T-helper 9 cell (primary cell): ENCODE measurements around the gene RASIP1.

Experiments used
- DNase-seq: peaks from one replicate; pipeline ENCODE4 v3.0.0-alpha.2; 2020

Gene RASIP1

GRCh38 chr19:48755787-48756186, 15.4 kb upstream of the RASIP1 start:
- DNase-seq: no peak

GRCh38 chr19:48755084-48755641, 14.8 kb upstream of the RASIP1 start, which contains the start of gene FGF21:
Gene FGF21, plus strand, starts transcription at chr19:48755524. Its CDS starts 713 bp downstream, at chr19:48756237.
- DNase-seq: no peak

GRCh38 chr19:48752496-48753365, 12.3 kb upstream of the RASIP1 start, which contains the start of gene FUT1:
Gene FUT1, minus strand, starts transcription at chr19:48752641. Its CDS starts 1,360 bp downstream, at chr19:48751281.
- peak; percentile 26 for DNase-seq

- no peak for DNase-seq
Observed at GRCh38 chr19:48751845-48752495, 11.6 kb upstream of the RASIP1 start.

- no peak for DNase-seq
Observed at GRCh38 chr19:48750771-48751504, 10.5 kb upstream of the RASIP1 start.

GRCh38 chr19:48750351-48750750, 9.9 kb upstream of the RASIP1 start:
- DNase-seq: no peak

- DNase-seq: no peak
Observed at GRCh38 chr19:48749571-48750198, 9.3 kb upstream of the RASIP1 start.

- no peak for DNase-seq
Observed at GRCh38 chr19:48746738-48747575, 6.5 kb upstream of the RASIP1 start, which contains the start of gene IZUMO1. Gene IZUMO1, minus strand, starts transcription at chr19:48746909. Its CDS starts 1,050 bp downstream, at chr19:48745859.

GRCh38 chr19:48746110-48746509, 5.7 kb upstream of the RASIP1 start:
- no peak for DNase-seq

- DNase-seq: peak; percentile 38
Observed at GRCh38 chr19:48745208-48745995, 5.0 kb upstream of the RASIP1 start.

- DNase-seq: no peak
Observed at GRCh38 chr19:48742096-48742495, 1.7 kb upstream of the RASIP1 start.

GRCh38 chr19:48741129-48741999, 954 bp upstream of the RASIP1 start:
- DNase-seq: no peak

- no peak for DNase-seq
Observed at GRCh38 chr19:48739404-48740163, 826 bp downstream of the RASIP1 start.

- peak; percentile 96 for DNase-seq
Observed at GRCh38 chr19:48738557-48739403, 1.6 kb downstream of the RASIP1 start.

GRCh38 chr19:48737360-48737998, 2.9 kb downstream of the RASIP1 start:
- no peak for DNase-seq

GRCh38 chr19:48735031-48735615, 5.3 kb downstream of the RASIP1 start:
- no peak for DNase-seq

GRCh38 chr19:48734625-48735024, 5.8 kb downstream of the RASIP1 start:
- no peak for DNase-seq
